NCI-H2029 (cell line): ENCODE data around the gene HSPG2.
"Not testable (repeated sequence)": the region's sequence is repeated elsewhere in the genome, so short reads cannot be mapped to it uniquely, and the experiment has no call there.

Experiments
- DNase-seq: peaks from one replicate; lab custom pipeline; 2025; lab: John Stamatoyannopoulos, UW

HSPG2 gene

DNA sequence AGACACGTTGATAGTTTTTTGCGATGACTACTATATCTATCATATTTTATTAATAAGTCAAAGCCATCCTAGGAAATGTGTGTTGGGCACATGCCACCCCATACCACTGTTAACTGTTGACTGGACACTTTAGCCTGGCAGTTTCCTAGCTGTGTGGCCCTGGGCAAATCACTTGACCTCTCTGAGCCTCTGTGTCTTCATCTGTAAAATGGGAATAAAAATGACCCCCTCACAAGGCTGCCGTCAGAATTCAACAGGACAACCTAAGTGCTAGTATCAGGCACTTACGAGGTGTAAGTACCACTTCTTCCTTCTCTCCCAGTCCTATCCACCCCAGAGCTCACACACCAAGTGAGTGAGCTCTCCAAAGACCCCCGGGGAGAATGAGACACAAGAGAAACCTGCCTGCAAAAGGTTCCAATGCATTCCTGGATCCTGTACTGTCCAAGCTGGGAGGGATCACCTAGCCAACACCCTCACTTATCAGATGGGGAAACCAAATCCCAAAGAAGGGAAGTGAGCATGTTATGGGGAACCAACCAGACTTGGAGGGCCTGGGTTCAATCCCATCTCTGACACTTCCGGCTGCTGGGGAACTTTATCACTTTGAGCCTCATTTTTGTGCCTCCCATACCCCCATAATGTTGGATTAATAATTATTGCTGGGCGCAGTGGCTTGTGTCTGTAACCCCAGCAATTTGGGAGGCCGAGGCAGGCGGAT lies 24.9 kb downstream of the HSPG2 start:
- no peak for DNase-seq

- DNase-seq, result no peak
Observed at GRCh38 chr1:21911205-21912001, 25.7 kb downstream of the HSPG2 start.

DNA sequence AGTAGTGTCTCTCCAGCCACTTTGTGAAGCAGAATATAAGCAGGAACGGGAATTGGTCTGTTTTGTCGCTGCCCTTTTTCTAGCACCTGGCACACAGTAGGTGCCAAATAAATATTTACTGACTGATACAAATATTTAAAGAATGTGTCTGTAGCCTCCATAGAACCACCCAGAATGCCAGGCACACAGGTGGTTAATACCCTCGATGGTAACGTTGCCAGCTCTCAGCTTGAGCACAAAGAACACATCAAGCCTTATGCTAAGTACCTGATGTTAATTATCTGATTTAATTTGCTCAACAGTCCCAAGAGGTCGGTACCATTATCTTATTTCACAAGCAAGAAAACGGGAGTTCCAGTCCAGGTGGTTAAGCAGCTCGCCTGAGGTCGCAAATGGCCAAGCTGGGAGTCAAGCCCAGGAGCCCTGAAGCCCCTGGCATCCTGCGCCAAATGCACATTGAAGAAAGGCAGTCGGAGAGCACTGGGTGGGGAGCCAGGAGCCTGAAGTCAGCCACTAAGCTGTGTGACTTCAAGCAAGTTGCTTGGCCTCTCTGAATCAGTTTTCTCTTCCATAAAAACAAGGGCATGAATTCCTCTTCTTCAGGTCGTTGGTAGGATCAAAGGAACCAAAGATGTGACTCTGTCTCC lies 26.4 kb downstream of the HSPG2 start:
- DNase-seq, result no peak

- no peak for DNase-seq
Observed at GRCh38 chr1:21909787-21910503, 27.2 kb downstream of the HSPG2 start.

DNA sequence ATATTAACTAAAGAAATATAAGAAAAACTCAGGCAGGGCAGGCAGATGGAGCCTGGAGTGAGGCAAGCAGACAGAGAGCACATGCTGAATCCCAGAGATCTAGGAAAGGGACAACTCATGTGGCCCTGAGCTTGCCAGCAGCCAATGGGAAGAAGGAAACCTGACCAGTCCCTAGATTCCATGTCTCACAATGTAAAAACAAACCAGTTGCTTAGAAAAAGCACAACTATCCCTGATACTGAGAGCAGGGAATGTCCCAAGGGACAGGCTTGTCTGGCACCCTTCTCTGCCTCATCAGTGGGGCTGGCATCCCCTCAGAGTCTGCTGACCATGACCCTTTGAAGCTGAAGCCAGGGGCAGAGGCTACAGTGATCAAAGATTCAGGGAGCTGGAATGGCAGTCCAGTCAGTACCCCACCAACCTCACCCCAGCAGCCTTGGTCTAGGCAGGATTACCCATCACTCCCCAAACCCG lies 27.8 kb downstream of the HSPG2 start:
- no peak for DNase-seq

DNA sequence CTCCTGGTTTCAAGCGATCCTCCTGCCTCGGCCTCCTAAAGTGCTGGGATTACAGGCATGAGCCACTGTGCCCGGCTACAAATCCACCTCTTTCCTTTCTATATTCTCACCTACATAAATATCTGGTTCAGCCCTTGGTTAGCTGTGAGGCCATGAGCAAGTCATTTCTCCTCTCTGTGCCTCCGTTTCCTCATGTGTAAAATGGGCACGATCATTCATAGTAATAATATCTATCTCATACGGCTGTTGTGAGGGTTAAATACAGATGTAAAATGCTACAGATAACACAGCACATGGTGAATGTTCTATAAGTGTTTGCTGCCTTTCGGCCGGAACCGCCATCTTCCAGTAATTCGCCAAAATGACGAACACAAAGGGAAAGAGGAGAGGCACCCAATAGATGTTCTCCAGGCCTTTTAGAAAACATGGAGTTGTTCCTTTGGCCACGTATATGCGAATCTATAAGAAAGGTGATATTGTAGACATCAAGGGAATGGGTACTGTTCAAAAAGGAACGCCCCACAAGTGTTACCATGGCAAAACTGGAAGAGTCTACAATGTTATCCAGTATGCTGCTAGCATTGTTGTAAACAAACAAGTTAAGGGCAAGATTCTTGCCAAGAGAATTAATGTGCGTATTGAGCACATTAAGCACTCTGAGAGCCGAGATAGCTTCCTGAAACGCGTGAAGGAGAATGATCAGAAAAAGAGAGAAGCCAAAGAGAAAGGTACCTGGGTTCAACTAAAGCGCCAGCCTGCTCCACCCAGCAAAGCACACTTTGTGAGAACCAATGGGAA lies 29.2 kb downstream of the HSPG2 start:
- DNase-seq, result not testable (repeated sequence)

GRCh38 chr1:21907079-21907418 lies 30.1 kb downstream of the HSPG2 start:
- no peak for DNase-seq

DNA sequence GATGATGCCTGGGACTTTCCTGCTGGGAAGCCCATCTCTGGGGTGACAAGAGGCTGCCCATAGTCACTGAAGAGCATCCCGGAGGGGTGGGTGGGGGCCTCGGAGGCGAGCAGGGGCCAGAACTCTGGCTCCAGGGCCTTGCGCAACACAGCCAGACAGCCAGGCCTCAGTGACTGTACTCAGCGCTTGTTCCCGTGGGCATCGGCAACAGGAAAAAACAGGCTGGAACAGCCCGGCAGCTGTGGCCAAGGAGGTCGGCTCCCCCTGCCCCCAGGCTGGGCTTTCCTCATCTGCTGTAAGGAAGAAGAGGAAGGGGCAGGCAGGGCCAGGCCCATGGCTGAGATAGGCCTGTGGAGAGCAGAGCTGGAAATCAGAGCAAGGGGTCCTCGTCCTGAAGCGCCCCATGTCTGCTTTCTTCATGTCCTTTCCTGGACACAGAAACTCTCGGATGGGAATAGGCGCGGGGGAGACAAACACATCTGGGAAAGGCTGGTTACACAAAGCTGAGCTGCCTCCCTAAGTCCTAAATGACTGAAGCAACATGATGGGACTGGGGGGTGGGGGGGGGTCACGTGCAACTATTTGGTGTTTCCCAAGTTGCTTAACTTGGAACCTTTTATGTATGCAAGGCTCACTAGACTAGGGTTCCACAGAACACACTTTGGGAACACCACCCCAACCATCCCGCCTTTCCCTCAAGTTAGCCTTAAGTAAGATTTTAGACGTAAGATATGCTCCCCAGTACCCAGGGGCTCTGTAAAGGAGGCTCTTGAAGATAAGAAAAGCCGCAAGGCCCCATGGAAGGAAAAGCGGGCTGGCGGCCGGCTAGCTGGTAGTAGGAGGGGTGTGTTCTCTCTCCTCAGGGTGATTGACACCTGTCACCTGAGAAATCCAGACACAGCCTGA lies 30.7 kb downstream of the HSPG2 start:
- DNase-seq, result no peak

DNA sequence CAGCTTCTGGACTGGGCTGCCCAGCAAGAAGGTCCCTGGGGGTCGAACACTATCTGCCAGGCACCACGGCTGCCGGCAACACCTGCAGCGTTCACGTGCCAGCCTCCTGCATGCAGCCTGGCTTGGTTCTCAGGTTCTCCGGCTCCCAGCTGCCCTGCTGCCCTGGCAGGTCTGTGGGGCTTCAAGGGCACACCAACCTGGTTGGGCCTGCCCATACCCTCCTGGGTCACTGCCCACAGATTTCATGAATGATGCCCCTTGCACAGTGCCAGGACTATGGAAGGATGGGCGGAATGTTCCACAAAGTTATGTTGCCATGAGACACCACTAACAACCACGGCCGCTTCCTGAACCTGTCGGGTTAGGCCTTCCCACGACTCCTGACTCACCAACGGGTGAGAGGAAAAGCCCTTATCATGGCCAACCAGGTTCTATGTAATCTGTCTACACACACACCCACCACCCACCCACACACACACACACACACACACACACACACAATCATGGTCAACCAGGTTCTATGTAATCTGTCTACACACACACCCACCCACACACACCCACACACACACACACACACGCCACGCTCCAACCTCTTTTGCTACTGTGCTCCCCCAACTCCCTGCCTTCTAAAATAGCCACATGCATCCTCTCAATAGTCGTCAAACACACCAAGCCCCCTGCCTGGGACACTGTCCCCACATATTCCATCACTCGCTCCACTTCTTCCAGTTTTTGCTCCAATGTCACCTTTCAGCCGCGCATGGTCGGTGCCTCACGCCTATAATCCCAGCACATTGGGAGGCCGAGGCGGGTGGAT lies 32.2 kb downstream of the HSPG2 start:
- DNase-seq, result peak; percentile 32

DNA sequence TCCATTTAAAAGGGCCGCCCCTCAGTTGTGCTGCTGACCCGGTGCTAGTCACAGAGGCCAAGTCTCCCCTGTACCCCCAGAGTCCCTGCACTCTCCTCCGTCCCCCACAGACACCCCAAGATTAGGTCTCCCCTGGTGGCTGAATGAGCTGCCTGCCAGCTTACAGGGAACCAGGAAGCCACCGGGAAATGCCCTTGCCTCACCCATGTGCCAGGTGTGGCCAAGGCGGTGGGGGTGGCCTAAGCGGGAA lies 32.7 kb downstream of the HSPG2 start:
- DNase-seq, result no peak

DNA sequence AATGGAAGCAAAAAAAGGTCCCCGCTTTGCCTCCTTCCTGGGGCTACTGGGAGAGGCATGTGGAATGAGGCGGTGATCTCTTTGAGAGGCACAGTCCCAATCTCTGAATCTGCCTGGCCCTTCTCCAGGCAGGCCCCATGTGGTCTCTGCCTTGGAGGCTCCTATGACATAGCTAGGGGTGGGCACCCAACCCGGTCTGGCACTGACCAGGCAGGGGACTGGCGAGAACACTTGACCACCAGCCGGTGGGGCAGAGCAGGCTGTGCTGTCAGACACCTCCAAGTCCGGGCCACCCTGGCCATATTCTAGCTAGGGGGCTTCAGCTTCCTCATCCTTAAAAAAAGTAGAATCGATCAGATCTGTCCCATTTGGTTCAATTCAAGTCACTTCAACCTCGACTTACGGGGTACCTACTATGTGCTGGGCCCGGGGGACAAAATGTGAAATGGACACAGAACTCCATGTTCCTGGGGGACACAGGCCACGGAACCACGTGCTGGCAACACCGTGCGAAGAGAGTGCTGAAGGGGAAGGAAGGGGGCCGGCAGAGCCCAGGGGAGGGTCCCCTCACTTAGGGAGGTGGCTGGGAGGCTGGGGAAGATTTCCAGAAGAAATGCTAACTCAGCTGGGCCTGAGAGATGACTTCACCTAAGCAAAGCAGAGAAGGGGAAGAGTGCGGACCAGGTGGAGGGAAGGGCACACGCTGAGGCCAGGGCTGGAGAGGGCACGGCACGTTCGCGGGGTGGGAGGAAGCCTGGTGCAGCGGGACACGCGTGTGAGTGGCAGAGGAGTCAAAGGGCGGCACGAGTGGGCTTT lies 33.3 kb downstream of the HSPG2 start:
- DNase-seq, result no peak

- DNase-seq, result no peak
Observed at GRCh38 chr1:21902026-21903012, 34.8 kb downstream of the HSPG2 start.

DNA sequence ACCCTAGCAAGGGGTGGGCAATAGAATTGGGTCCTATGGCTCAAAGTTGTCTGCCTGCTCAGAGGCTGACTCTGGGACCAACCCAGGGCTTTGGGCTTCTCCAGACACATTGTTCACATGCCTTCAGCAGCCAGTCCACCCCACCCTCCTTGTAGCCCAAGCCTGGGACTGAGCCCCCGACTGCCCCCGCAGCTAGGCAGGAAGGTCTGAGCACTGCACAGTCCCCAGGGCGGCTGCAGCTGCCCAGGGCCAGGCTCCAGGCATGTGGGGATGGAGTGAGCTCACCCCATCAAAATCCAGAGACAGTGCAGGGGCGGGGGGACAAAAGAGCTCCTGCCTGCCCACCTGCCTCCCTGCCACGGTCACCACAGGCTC lies 35.6 kb downstream of the HSPG2 start:
- DNase-seq, result no peak

DNA sequence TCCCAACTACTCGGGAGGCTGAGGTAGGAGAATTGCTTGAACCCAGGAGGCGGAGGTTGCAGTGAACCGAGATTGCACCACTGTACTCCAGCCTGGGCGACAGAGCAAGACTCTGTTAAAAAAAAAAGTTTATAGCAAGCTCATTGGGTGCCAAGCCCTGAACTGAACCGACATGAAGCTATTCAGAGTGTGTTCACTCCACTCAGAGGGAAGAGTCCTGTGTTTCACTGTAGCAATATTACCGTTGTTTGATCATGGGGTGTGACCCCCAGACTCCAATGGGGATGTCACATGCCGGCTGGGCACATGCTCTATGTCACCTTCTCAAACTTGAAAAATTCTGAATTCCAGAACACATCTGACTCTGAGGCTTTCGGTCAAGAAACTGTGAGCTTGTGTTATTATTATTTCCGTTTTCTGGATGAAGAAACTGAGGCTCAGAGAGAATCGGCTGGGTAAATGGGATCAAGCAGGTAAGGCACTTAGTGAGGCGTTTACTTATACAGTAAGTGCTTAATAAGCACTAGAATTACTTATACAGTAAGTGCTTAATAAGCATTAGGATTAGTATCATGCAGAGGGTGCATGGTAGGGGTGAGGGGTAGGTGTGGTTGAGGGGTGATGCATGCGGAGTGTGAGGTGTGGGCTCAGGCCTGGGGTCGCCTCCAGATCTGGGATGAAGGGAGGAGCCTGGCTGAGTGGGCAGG lies 36.2 kb downstream of the HSPG2 start:
- DNase-seq, result no peak

- DNase-seq, result no peak
Observed at GRCh38 chr1:21899987-21900386, 37.1 kb downstream of the HSPG2 start.

- no peak for DNase-seq
Observed at GRCh38 chr1:21899267-21899810, 37.8 kb downstream of the HSPG2 start.
